SKM-1 treated with dmso at 0.1 percent for 144 hours (cell line): ENCODE measurements around the gene PGAP3.

Experiments
- DNase-seq: peaks from one replicate; lab custom pipeline; 2025; ENCODE audit not compliant: unreplicated experiment; lab: John Stamatoyannopoulos, UW

Gene PGAP3

GRCh38 chr17:39697961-39698360 lies 10.1 kb upstream of the PGAP3 start:
- no peak for DNase-seq

- DNase-seq, result no peak
These were observed 8.9 kb upstream of the PGAP3 start for GRCh38 chr17:39696731-39697130.

- no peak for DNase-seq
These were observed 7.2 kb upstream of the PGAP3 start for GRCh38 chr17:39695089-39695474.

- DNase-seq, result no peak
These were observed 6.7 kb upstream of the PGAP3 start for GRCh38 chr17:39694593-39694992.

GRCh38 chr17:39688945-39689344 lies 1.1 kb upstream of the PGAP3 start:
- DNase-seq, result no peak

GRCh38 chr17:39688475-39688835 lies 598 bp upstream of the PGAP3 start:
- DNase-seq, result no peak

- no peak for DNase-seq
These were observed 734 bp downstream of the PGAP3 start for GRCh38 chr17:39687101-39687545.

GRCh38 chr17:39684369-39685192 lies 3.3 kb downstream of the PGAP3 start:
- no peak for DNase-seq

- no peak for DNase-seq
These were observed 4.4 kb downstream of the PGAP3 start for GRCh38 chr17:39683295-39683939.

- no peak for DNase-seq
These were observed 8.2 kb downstream of the PGAP3 start for GRCh38 chr17:39679521-39680192.

- DNase-seq, result no peak
These were observed 9.3 kb downstream of the PGAP3 start for GRCh38 chr17:39678340-39679116.

GRCh38 chr17:39677542-39678339 lies 10.1 kb downstream of the PGAP3 start:
- no peak for DNase-seq

- DNase-seq, result no peak
These were observed 10.8 kb downstream of the PGAP3 start for GRCh38 chr17:39677072-39677471.

GRCh38 chr17:39676198-39676819 lies 11.5 kb downstream of the PGAP3 start:
- peak; percentile 38 for DNase-seq

GRCh38 chr17:39675390-39676082 lies 12.3 kb downstream of the PGAP3 start:
- DNase-seq, result no peak

- DNase-seq, result no peak
These were observed 13.0 kb downstream of the PGAP3 start for GRCh38 chr17:39674702-39675389.

- DNase-seq, result no peak
These were observed 13.7 kb downstream of the PGAP3 start for GRCh38 chr17:39674179-39674578.

GRCh38 chr17:39673335-39674081 lies 14.3 kb downstream of the PGAP3 start:
- DNase-seq, result no peak
